Spleen (tissue), 7 donors: ENCODE measurements around the gene BROX.

Source experiments
- POLR2A ChIP-seq, 3 donors: fragments of 450-650 bp; IDR thresholded peaks; one replicate each; pipeline ENCODE4 v1.5.1; 2017; ENCODE audit warnings: antibody characterized with exemption in 3 of 3, mild to moderate bottlenecking in 1 of 3
- TF ChIP-seq, protein P1 (sequence below), 11 experiments: fragments of 200-600 bp in 7 of 11; fragments of 450-650 bp in 4 of 11; sonication (generic) in 4 of 11; IDR thresholded peaks in 8 of 11; conservative IDR thresholded peaks in 3 of 11; 1 replicate in 7 of 11; 2 replicates in 4 of 11; pipeline versions ENCODE4 v1.4.0 to v1.8.0; 2016 to 2021; ENCODE audit warnings: antibody characterized with exemption in 11 of 11, inconsistent platforms in 4 of 11, mild to moderate bottlenecking in 1 of 11
- donor health status: DM: no; HTN: no; CAD: no; lungs with moderate emphysema.
- donor health status: DM: no; HTN: no; CAD: no.
- donor health status: DM: no; HTN: no; CAD: no.

DNA sequence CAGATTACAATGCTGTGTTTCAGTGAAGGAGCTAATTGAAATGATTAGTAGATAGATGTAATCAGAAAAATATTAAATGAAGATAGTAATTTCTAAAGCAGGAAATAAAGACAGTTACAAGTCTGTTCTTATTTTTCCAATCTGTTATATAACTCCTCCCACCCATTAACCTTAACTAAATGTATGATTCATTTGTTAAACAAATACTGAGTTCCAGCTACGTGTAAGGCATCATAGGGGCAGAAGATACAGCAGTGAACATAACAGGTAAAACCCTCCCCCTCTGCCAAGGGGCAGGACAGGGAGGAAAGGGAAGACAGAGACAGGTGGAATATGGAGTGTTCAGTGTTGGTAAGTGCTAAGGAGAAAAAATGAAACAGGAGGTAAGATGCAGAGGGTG is 24.6 kb downstream of the BROX start, which contains the start of gene FAM177B:
- TF ChIP-seq, protein P1, sequence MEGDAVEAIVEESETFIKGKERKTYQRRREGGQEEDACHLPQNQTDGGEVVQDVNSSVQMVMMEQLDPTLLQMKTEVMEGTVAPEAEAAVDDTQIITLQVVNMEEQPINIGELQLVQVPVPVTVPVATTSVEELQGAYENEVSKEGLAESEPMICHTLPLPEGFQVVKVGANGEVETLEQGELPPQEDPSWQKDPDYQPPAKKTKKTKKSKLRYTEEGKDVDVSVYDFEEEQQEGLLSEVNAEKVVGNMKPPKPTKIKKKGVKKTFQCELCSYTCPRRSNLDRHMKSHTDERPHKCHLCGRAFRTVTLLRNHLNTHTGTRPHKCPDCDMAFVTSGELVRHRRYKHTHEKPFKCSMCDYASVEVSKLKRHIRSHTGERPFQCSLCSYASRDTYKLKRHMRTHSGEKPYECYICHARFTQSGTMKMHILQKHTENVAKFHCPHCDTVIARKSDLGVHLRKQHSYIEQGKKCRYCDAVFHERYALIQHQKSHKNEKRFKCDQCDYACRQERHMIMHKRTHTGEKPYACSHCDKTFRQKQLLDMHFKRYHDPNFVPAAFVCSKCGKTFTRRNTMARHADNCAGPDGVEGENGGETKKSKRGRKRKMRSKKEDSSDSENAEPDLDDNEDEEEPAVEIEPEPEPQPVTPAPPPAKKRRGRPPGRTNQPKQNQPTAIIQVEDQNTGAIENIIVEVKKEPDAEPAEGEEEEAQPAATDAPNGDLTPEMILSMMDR (IDR thresholded peaks at IDR 0.05 in 8 of 11, conservative IDR thresholded peaks at IDR 0.05 in 3 of 11) = no peak
- no peak for TF ChIP-seq POLR2A (IDR thresholded peaks at IDR 0.05)
